ENCODE measurements around the gene EHD1.
A peak's percentile ranks its signal among the peaks of the same experiment; 100 is the strongest.

EHD1 gene

GRCh38 chr11:64890522-64890939, 12.1 kb upstream of the EHD1 start:
- H3K79me2 ChIP-seq (ENCODE audit: insufficient read depth, low read length), result no peaks in the 10 kb centered on the region
- H3K27me3 ChIP-seq (ENCODE audit: low read length), result no peaks in the 10 kb centered on the region
- H3K27ac ChIP-seq (ENCODE audit: low read depth, low read length), result no peak overlapping the region
- H2AFZ ChIP-seq (ENCODE audit: low read depth, low read length, severe bottlenecking), result no peak overlapping the region
- no peaks in the 10 kb centered on the region for H3K36me3 ChIP-seq (ENCODE audit: low read length)
- H4K20me1 ChIP-seq (ENCODE audit: low read depth, low read length), result no peaks in the 10 kb centered on the region
- no peak overlapping the region for H3K4me2 ChIP-seq (ENCODE audit: low read depth, low read length, poor library complexity, severe bottlenecking)
- no peak overlapping the region for H3K4me3 ChIP-seq (ENCODE audit: insufficient read depth, low read length, poor library complexity, severe bottlenecking)
- TF ChIP-seq EZH2phosphoT487 (conservative IDR thresholded peaks at IDR 0.05; ENCODE audit: low read length) (no peak), CTCF (IDR thresholded peaks at IDR 0.05; ENCODE audit: insufficient read depth, low read length, poor library complexity, severe bottlenecking) (no peak)
- H3F3A ChIP-seq (ENCODE audit: insufficient read depth), result 0 out of 2 replicates have a peak, but pooled peaks cover 5% of the 10 kb centered on the region
- no peak overlapping the region for H3K9ac ChIP-seq (ENCODE audit: low read length)
- no peaks in the 10 kb centered on the region for H3K9me3 ChIP-seq (ENCODE audit: insufficient read depth, low read length)
- no peaks in the 10 kb centered on the region for H3K9me2 ChIP-seq (replicated peaks; ENCODE audit: insufficient read depth, low read length)

- no peak for TF ChIP-seq EZH2phosphoT487 (conservative IDR thresholded peaks at IDR 0.05; ENCODE audit: low read length)
- TF ChIP-seq CTCF (IDR thresholded peaks at IDR 0.05; ENCODE audit: insufficient read depth, low read length, poor library complexity, severe bottlenecking), result no peak
- H3K36me3 ChIP-seq (ENCODE audit: low read length), result no peaks in the 10 kb centered on the region
- no peaks in the 10 kb centered on the region for H3K27me3 ChIP-seq (ENCODE audit: low read length)
- no peak overlapping the region for H2AFZ ChIP-seq (ENCODE audit: low read depth, low read length, severe bottlenecking)
- no peaks in the 10 kb centered on the region for H4K20me1 ChIP-seq (ENCODE audit: low read depth, low read length)
- H3K9me3 ChIP-seq (ENCODE audit: insufficient read depth, low read length), result no peaks in the 10 kb centered on the region
- H3K9me2 ChIP-seq (replicated peaks; ENCODE audit: insufficient read depth, low read length), result no peaks in the 10 kb centered on the region
- peak overlapping the region; percentile 57 for H3K4me2 ChIP-seq (ENCODE audit: low read depth, low read length, poor library complexity, severe bottlenecking)
- no peak overlapping the region for H3K9ac ChIP-seq (ENCODE audit: low read length)
- H3K79me2 ChIP-seq (ENCODE audit: insufficient read depth, low read length), result no peaks in the 10 kb centered on the region
- no peak overlapping the region for H3K4me3 ChIP-seq (ENCODE audit: insufficient read depth, low read length, poor library complexity, severe bottlenecking)
- no peak overlapping the region for H3K27ac ChIP-seq (ENCODE audit: low read depth, low read length)
- H3F3A ChIP-seq (ENCODE audit: insufficient read depth), result 0 out of 2 replicates have a peak, but pooled peaks cover 5% of the 10 kb centered on the region
Measured at GRCh38 chr11:64888729-64889511, 10.5 kb upstream of the EHD1 start.

- Histone ChIP-seq H3K9me2 (replicated peaks; ENCODE audit: insufficient read depth, low read length) (no peaks in the 10 kb centered on the region), H3K4me3 (ENCODE audit: insufficient read depth, low read length, poor library complexity, severe bottlenecking) (no peak overlapping the region), H2AFZ (ENCODE audit: low read depth, low read length, severe bottlenecking) (peak overlapping the region; percentile 86), H4K20me1 (ENCODE audit: low read depth, low read length) (no peaks in the 10 kb centered on the region), H3K9ac (ENCODE audit: low read length) (peak overlapping the region; percentile 58), H3K79me2 (ENCODE audit: insufficient read depth, low read length) (no peaks in the 10 kb centered on the region), H3K9me3 (ENCODE audit: insufficient read depth, low read length) (no peaks in the 10 kb centered on the region), H3K27ac (ENCODE audit: low read depth, low read length) (peak overlapping the region; percentile 62), H3F3A (ENCODE audit: insufficient read depth) (0 out of 2 replicates have a peak, but pooled peaks cover 5% of the 10 kb centered on the region), H3K4me2 (ENCODE audit: low read depth, low read length, poor library complexity, severe bottlenecking) (peak overlapping the region; percentile 57), H3K36me3 (ENCODE audit: low read length) (no peaks in the 10 kb centered on the region), H3K27me3 (ENCODE audit: low read length) (no peaks in the 10 kb centered on the region)
- TF ChIP-seq CTCF (IDR thresholded peaks at IDR 0.05; ENCODE audit: insufficient read depth, low read length, poor library complexity, severe bottlenecking) (no peak), EZH2phosphoT487 (conservative IDR thresholded peaks at IDR 0.05; ENCODE audit: low read length) (no peak)
Measured at GRCh38 chr11:64888406-64888728, 9.9 kb upstream of the EHD1 start.

All from SU-DHL-6 (cell line).